Ectodermal cell (in vitro differentiated cells): Measurements from ENCODE around the gene GALNT7.
A peak's percentile ranks its signal among the peaks of the same experiment; 100 is the strongest.

ENCODE experiments used
- H3K27ac ChIP-seq: 2 replicates; pipeline ENCODE4 v1.7.0; 2013; ENCODE audit warnings: mild to moderate bottlenecking, low read depth, low read length; ENCODE audit not compliant: insufficient read depth, poor library complexity, severe bottlenecking
- H3K27me3 ChIP-seq: 2 replicates; pipeline ENCODE4 v1.7.0; 2013; ENCODE audit warnings: mild to moderate bottlenecking, low read length; ENCODE audit not compliant: insufficient read depth, control insufficient read depth, poor library complexity, severe bottlenecking
- H3K36me3 ChIP-seq: one replicate; pipeline ENCODE4 v1.7.0; 2013; ENCODE audit warnings: low read length; ENCODE audit not compliant: control insufficient read depth, insufficient read depth
- H3K4me1 ChIP-seq: one replicate; pipeline ENCODE4 v1.7.0; 2013; ENCODE audit warnings: low read length; ENCODE audit not compliant: control insufficient read depth, insufficient read depth
- H3K4me3 ChIP-seq: 2 replicates; pipeline ENCODE4 v1.7.0; 2013; ENCODE audit warnings: low read depth, low read length, control low read depth; ENCODE audit not compliant: insufficient read depth
- H3K9me3 ChIP-seq: 2 replicates; pipeline ENCODE4 v1.7.0; 2013; ENCODE audit warnings: mild to moderate bottlenecking, low read length, moderate library complexity; ENCODE audit not compliant: control insufficient read depth
- WGBS, 2 experiments: methylation state at CpG; one replicate each; pipeline ENCODE4 v1.1.7; 2013; ENCODE audit warnings: missing lambda C conversion rate in 2 of 2; 5-methylcytosine and 5-hydroxymethylcytosine counted together

The GALNT7 gene

DNA sequence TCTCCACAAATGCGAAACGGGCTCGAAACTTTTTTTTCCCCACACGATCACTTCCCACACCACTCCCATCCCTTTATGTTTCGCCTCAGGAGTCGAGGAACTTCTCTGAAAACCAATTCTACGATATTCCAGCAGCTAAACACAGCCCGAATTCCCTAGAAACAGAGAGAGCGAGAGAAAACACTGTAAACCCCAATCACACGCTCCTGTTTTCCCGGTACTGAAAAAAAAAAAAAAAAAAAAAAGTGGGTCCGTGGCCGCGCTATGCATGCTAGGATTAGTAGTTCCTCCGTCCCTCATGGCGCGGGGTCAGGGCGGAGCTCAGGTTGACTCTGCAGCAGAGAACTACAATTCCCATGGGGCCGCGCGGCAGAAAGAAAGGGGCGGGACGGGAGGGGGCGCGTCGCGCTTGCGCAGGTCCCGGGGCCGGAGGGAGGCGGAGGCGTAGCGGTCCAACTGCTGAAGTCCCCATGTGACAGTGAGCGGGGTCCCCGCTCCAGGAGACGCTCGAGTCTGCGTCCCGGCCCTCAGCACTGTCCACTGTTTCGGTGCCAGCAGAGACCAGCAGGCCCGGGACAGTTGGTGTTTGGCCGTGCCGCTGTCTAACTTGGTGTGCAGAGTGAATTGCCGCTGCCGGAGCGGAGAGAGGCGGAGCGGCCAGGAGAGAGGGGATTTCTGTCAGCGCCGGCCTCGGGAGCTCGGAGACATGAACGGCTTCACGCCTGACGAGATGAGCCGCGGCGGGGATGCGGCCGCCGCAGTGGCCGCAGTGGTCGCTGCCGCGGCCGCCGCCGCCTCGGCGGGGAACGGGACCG lies 202.1 kb downstream of the GALNT7 start, which contains the start of gene SAP30:
SAP30 (plus strand) TSS at position 478 of the 815 bp plus-strand sequence; CDS start at position 707, 229 bp downstream.
- H3K4me1 ChIP-seq, result no peaks in the 10 kb centered on the region
- peak within 1 kb of the TSS; percentile 94 for H3K27ac ChIP-seq
- H3K9me3 ChIP-seq, result no peaks in the 10 kb centered on the region
- H3K4me3 ChIP-seq, result peak within 1 kb of the TSS; percentile 74
- 0% methylated on average over 72 of the region's 72 CpGs for WGBS, 2 experiments
- no peaks in the 10 kb centered on the region for H3K27me3 ChIP-seq
- H3K36me3 ChIP-seq, result no peaks in the 10 kb centered on the region

DNA sequence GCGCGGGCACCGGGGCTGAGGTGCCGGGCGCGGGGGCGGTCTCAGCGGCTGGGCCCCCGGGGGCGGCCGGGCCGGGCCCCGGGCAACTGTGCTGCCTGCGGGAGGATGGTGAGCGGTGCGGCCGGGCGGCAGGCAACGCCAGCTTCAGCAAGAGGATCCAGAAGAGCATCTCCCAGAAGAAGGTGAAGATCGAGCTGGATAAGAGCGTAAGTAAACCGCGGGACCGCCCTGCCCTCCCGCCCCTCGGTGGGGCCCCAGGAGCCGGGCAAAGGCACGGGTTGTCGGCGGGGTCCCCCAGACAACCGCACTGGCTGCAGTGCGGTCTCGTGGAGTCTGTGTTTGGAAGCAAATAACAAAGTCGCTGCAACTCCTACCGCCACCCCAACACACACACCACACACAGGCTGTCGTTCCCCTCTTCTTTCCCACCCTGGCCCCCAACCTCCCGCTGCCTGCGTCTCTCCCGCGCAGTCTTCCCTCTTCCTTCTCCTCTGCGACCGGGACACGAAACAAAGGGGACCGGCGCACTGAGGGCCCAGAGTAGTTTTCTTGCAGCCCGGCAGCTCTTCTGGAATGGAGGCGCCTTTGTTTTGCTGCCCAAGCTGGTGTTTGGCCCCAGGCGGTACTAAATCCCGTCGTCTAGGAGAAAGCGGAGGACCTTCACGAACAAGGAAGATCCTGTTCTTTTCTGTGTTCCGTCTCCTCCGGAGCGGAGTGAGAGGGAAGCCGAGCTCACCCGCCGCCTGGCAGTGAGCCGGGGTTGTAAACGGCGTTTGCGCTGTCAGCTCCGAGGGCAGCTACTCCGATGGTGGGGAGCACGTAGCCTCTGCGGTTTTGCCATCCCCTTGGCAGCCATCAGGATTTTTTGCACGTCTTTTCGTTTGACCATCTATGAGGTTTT lies 202.9 kb downstream of the GALNT7 start:
- peak overlapping the region; percentile 74 for H3K4me3 ChIP-seq
- H3K27me3 ChIP-seq, result no peaks in the 10 kb centered on the region
- 0% methylated on average over 68 of the region's 68 CpGs for WGBS, 2 experiments

More for the DNA sequence above, 202.9 kb downstream of the GALNT7 start:
- no peaks in the 10 kb centered on the region for H3K4me1 ChIP-seq
- H3K27ac ChIP-seq, result peak overlapping the region; percentile 94
- no peaks in the 10 kb centered on the region for H3K9me3 ChIP-seq
- H3K36me3 ChIP-seq, result no peaks in the 10 kb centered on the region
